Measurements from ENCODE around the gene CELA3A. TPM values are rescaled to one million over a fixed set of nuclear protein-coding genes. Genes with fewer than 3 reads are reported as not detected.

The CELA3A gene
- total and polyA plus RNA-seq, 2 of the 13 experiments (the other 11 are each of a cell fraction or from before 2014, with no cell fraction given): 0.09 TPM; not detected in 1

DNA sequence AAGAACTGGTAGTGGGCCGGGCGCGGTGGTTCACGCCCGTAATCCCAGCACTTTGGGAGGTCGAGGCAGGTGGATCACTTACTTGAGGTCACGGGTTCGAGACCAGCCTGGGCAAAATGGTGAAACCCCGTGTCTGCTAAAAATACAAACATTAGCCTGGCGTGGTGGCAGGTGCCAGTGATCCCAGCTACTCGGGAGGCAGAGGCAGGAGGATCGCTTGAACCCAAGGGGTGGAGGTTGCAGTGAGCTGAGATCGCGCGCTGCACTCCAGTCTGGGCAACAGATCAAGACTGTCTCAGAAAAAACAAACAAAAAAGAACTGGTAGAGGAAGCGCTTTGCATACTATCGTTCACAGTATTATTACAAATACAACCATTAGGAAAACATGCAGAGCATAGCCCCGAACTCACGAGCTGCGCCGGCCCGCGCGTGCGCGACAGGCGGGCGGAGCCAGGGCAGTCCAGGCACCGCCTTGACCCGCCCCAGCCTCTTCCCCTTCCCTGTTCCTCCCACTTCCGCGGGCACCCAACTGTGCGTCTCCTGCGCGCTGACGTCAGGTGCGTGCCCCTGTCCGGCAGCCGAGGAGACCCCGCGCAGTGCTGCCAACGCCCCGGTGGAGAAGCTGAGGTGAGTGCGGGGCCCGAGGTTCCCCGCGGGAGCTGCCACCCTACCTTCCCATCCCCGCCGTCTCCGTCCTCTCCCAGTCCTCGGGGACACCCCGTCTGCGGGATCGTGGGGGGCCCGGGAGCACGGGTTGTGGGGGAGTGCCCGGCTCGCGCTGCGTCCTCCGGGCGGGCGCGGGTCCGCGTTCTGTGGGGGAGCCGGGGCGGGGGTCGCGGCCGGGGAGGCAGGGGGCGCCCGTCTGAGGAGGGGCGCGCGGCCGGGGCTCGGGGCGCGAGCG lies 50.9 kb downstream of the CELA3A start, which contains the start of gene CDC42 (continued):
- TF ChIP-seq, protein P1, sequence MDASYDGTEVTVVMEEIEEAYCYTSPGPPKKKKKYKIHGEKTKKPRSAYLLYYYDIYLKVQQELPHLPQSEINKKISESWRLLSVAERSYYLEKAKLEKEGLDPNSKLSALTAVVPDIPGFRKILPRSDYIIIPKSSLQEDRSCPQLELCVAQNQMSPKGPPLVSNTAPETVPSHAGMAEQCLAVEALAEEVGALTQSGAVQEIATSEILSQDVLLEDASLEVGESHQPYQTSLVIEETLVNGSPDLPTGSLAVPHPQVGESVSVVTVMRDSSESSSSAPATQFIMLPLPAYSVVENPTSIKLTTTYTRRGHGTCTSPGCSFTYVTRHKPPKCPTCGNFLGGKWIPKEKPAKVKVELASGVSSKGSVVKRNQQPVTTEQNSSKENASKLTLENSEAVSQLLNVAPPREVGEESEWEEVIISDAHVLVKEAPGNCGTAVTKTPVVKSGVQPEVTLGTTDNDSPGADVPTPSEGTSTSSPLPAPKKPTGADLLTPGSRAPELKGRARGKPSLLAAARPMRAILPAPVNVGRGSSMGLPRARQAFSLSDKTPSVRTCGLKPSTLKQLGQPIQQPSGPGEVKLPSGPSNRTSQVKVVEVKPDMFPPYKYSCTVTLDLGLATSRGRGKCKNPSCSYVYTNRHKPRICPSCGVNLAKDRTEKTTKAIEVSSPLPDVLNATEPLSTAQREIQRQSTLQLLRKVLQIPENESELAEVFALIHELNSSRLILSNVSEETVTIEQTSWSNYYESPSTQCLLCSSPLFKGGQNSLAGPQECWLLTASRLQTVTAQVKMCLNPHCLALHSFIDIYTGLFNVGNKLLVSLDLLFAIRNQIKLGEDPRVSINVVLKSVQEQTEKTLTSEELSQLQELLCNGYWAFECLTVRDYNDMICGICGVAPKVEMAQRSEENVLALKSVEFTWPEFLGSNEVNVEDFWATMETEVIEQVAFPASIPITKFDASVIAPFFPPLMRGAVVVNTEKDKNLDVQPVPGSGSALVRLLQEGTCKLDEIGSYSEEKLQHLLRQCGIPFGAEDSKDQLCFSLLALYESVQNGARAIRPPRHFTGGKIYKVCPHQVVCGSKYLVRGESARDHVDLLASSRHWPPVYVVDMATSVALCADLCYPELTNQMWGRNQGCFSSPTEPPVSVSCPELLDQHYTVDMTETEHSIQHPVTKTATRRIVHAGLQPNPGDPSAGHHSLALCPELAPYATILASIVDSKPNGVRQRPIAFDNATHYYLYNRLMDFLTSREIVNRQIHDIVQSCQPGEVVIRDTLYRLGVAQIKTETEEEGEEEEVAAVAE (CRISPR knock-in tag; IDR thresholded peaks at IDR 0.05; ENCODE audit: borderline replicate concordance): no peak; the same call in 1 of the 2 replicates
- TF ChIP-seq TBX2 (CRISPR knock-in tag; IDR thresholded peaks at IDR 0.05; ENCODE audit: borderline replicate concordance): peak; percentile 77
- TF ChIP-seq ZNF20 (CRISPR knock-in tag; IDR thresholded peaks at IDR 0.05): no peak
- no peak for TF ChIP-seq MAFG (CRISPR knock-in tag; IDR thresholded peaks at IDR 0.05)
- no peak for TF ChIP-seq ZNF17 (CRISPR knock-in tag; IDR thresholded peaks at IDR 0.05)
- TF ChIP-seq HHEX (CRISPR knock-in tag; IDR thresholded peaks at IDR 0.05): no peak
- TF ChIP-seq, protein P2, sequence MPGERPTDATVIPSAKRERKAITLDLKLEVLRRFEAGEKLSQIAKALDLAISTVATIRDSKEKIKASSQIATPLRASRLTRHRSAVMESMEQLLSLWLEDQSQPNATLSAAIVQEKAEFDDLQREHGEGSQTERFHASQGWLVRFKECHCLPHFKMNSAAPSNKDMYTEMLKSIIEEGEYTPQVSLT (CRISPR knock-in tag; IDR thresholded peaks at IDR 0.05; ENCODE audit: borderline replicate concordance, low read depth): no peak
- TF ChIP-seq ZNF75D (CRISPR knock-in tag; IDR thresholded peaks at IDR 0.05; ENCODE audit: borderline replicate concordance): no peak
- peak; percentile 62; the same call in 1 of the 2 replicates for TF ChIP-seq POLR2AphosphoS2 (IDR thresholded peaks at IDR 0.05; ENCODE audit: low read depth, low read length)
- TF ChIP-seq ZNF772 (CRISPR knock-in tag; IDR thresholded peaks at IDR 0.05): peak; percentile 77; the same call in 1 of the 2 replicates
- no peak for TF ChIP-seq ZNF510 (CRISPR knock-in tag; IDR thresholded peaks at IDR 0.05; ENCODE audit: low read depth)
- TF ChIP-seq ZNF749 (CRISPR knock-in tag; IDR thresholded peaks at IDR 0.05; ENCODE audit: borderline replicate concordance): no peak
- 0 out of 2 replicates have a peak, but pooled peaks have one; percentile 52 for TF ChIP-seq ZSCAN31 (CRISPR knock-in tag; IDR thresholded peaks at IDR 0.05; ENCODE audit: low read depth)
- no peak for TF ChIP-seq ZNF660 (CRISPR knock-in tag; IDR thresholded peaks at IDR 0.05; ENCODE audit: borderline replicate concordance, low read depth)
- no peak for TF ChIP-seq ZBTB8A (CRISPR knock-in tag; IDR thresholded peaks at IDR 0.05; ENCODE audit: borderline replicate concordance, low read depth)
- no peak for TF ChIP-seq MYNN (CRISPR knock-in tag; IDR thresholded peaks at IDR 0.05; ENCODE audit: low read depth)
- no peak for TF ChIP-seq CHCHD3 (CRISPR knock-in tag; IDR thresholded peaks at IDR 0.05)
- TF ChIP-seq ZNF354B (CRISPR knock-in tag; IDR thresholded peaks at IDR 0.05): no peak
- TF ChIP-seq ZMYM4 (CRISPR knock-in tag; IDR thresholded peaks at IDR 0.05): peak; percentile 87
- TF ChIP-seq, protein P3, sequence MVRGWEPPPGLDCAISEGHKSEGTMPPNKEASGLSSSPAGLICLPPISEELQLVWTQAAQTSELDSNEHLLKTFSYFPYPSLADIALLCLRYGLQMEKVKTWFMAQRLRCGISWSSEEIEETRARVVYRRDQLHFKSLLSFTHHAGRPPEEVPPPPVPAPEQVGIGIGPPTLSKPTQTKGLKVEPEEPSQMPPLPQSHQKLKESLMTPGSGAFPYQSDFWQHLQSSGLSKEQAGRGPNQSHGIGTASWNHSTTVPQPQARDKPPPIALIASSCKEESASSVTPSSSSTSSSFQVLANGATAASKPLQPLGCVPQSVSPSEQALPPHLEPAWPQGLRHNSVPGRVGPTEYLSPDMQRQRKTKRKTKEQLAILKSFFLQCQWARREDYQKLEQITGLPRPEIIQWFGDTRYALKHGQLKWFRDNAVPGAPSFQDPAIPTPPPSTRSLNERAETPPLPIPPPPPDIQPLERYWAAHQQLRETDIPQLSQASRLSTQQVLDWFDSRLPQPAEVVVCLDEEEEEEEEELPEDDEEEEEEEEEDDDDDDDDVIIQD (CRISPR knock-in tag; IDR thresholded peaks at IDR 0.05; ENCODE audit: low read depth): no peak
